ENCODE results near the gene HK1.

DNA sequence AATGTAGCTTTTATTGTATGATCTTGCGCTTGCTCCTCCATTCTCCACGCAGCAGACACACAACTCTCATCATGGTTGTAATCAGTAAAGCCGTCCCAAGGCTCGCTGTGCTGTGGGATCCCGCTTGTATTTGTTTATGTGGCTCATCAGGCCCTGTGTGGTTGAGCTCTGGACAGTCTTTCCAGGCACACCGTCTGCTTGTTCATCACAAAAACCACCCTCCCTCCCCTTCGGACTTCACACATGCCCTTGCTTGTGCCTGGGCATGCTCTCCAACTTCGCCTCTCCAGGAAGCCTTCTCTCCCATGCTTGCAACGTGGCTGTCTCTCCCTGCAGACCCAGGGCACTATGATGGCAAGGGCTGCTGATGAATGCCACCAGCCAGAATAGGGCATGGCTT lies 62.4 kb downstream of the HK1 start:
- TF ChIP-seq, protein P1, sequence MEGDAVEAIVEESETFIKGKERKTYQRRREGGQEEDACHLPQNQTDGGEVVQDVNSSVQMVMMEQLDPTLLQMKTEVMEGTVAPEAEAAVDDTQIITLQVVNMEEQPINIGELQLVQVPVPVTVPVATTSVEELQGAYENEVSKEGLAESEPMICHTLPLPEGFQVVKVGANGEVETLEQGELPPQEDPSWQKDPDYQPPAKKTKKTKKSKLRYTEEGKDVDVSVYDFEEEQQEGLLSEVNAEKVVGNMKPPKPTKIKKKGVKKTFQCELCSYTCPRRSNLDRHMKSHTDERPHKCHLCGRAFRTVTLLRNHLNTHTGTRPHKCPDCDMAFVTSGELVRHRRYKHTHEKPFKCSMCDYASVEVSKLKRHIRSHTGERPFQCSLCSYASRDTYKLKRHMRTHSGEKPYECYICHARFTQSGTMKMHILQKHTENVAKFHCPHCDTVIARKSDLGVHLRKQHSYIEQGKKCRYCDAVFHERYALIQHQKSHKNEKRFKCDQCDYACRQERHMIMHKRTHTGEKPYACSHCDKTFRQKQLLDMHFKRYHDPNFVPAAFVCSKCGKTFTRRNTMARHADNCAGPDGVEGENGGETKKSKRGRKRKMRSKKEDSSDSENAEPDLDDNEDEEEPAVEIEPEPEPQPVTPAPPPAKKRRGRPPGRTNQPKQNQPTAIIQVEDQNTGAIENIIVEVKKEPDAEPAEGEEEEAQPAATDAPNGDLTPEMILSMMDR (IDR thresholded peaks at IDR 0.05; ENCODE audit: low read length), result no peak
- no peak for TF ChIP-seq EZH2 (IDR thresholded peaks at IDR 0.05; ENCODE audit: borderline replicate concordance, low read length)
